B cell (primary cell): Measurements from ENCODE around the gene S100A16. TPM values are rescaled to one million over a fixed set of nuclear protein-coding genes. Genes with fewer than 3 reads are reported as not detected.

Experiments
- ATAC-seq: fragments of 200-7000 bp; cut with Tn5 transposase; one replicate; pipeline ENCODE4 v1.10.0; 2021; ENCODE audit warnings: low read depth, mild to moderate bottlenecking, moderate number of reproducible peaks, moderate library complexity
- CTCF ChIA-PET: fragments of 350-600 bp; sonication (Branson Sonifier 250); formaldehyde crosslinking; loops from one replicate; lab custom pipeline; 2021; ENCODE audit warnings: antibody characterized with exemption, inconsistent platforms; lab: Charles Lee
- POLR2A ChIA-PET: fragments of 350-600 bp; sonication (Branson Sonifier 250); formaldehyde crosslinking; loops from one replicate; lab custom pipeline; 2021; ENCODE audit warnings: antibody characterized with exemption; lab: Charles Lee
- DNase-seq: peaks from one replicate; pipeline ENCODE4 v3.0.0; 2013
- H2AFZ ChIP-seq: 2 replicates; pipeline ENCODE4 v1.6.1; 2012; ENCODE audit warnings: mild to moderate bottlenecking, low read depth, low read length; ENCODE audit not compliant: insufficient read depth, poor library complexity, severe bottlenecking
- H3K27ac ChIP-seq, 2 donors: 1 replicate in 1 of 2; 2 replicates in 1 of 2; pipeline ENCODE4 v1.5.1; 2012 to 2013; ENCODE audit warnings: low read length in 2 of 2, mild to moderate bottlenecking in 2 of 2, moderate library complexity in 1 of 2
- H3K27me3 ChIP-seq, 4 experiments: fragments of 200-600 bp in 1 of 4; sonication (generic) in 1 of 4; replicated peaks in 1 of 4; 1 replicate in 2 of 4; 2 replicates in 2 of 4; pipeline versions ENCODE4 v1.6.1 to v1.7.0; 2013 to 2016; ENCODE audit warnings: low read length in 3 of 4, mild to moderate bottlenecking in 2 of 4, mixed read lengths in 1 of 4, moderate library complexity in 1 of 4; ENCODE audit not compliant: insufficient read depth in 4 of 4, control insufficient read depth in 3 of 4; ENCODE audit errors: control extremely low read depth in 1 of 4
- H3K36me3 ChIP-seq, 2 experiments: replicated peaks in 1 of 2; 1 replicate in 1 of 2; 2 replicates in 1 of 2; pipeline versions ENCODE4 v1.6.1 to v1.7.1; 2013; ENCODE audit warnings: low read length in 1 of 2; ENCODE audit not compliant: insufficient read depth in 2 of 2, control insufficient read depth in 1 of 2; ENCODE audit errors: control extremely low read depth in 1 of 2, extremely low read depth in 1 of 2
- H3K4me1 ChIP-seq, 2 donors: fragments of 200-600 bp in 1 of 2; sonication (generic) in 1 of 2; 1 replicate in 1 of 2; 2 replicates in 1 of 2; pipeline versions ENCODE4 v1.5.1 to v1.6.1; 2013 to 2017; ENCODE audit warnings: low read length in 2 of 2; ENCODE audit not compliant: control insufficient read depth in 2 of 2, insufficient read depth in 2 of 2
- H3K4me2 ChIP-seq: replicated peaks from 2 replicates; pipeline ENCODE3; 2012; ENCODE audit warnings: mild to moderate bottlenecking, low read depth, low read length; ENCODE audit not compliant: poor library complexity, severe bottlenecking
- H3K4me3 ChIP-seq, 5 experiments: fragments of 200-600 bp in 1 of 5; sonication (generic) in 1 of 5; 1 replicate in 3 of 5; 2 replicates in 2 of 5; pipeline versions ENCODE4 v1.5.1 to v1.7.0; 2011 to 2016; ENCODE audit warnings: low read length in 4 of 5, mild to moderate bottlenecking in 4 of 5, low read depth in 2 of 5, control low read depth in 1 of 5, moderate library complexity in 1 of 5; ENCODE audit not compliant: insufficient read depth in 1 of 5; ENCODE audit errors: control extremely low read depth in 1 of 5, extremely low read depth in 1 of 5
- H3K79me2 ChIP-seq: fragments of 200-600 bp; sonication (generic); one replicate; pipeline ENCODE4 v1.6.0; 2016; ENCODE audit warnings: low read length; ENCODE audit not compliant: control insufficient read depth, insufficient read depth
- H3K9ac ChIP-seq: fragments of 200-600 bp; sonication (generic); 2 replicates; pipeline ENCODE4 v1.6.1; 2017; ENCODE audit warnings: mild to moderate bottlenecking, low read length, moderate library complexity
- H3K9me3 ChIP-seq, 3 donors: one replicate each; pipeline versions ENCODE4 v1.6.1 to v1.7.1; 2013; ENCODE audit warnings: low read length in 2 of 3; ENCODE audit not compliant: control insufficient read depth in 2 of 3, insufficient read depth in 1 of 3; ENCODE audit errors: control extremely low read depth in 1 of 3
- H4K20me1 ChIP-seq: 2 replicates; pipeline ENCODE4 v1.6.0; 2012; ENCODE audit warnings: mild to moderate bottlenecking, low read length; ENCODE audit not compliant: insufficient read depth, control insufficient read depth, poor library complexity, severe bottlenecking
- H3K27ac Mint-ChIP-seq: one replicate; pipeline ENCODE4 v1.8.0; 2021; ENCODE audit warnings: mixed read lengths
- H3K27me3 Mint-ChIP-seq: one replicate; pipeline ENCODE4 v1.8.0; 2021; ENCODE audit warnings: mixed read lengths
- H3K4me1 Mint-ChIP-seq: one replicate; pipeline ENCODE4 v1.8.0; 2021; ENCODE audit warnings: mixed read lengths
- H3K4me3 Mint-ChIP-seq: one replicate; pipeline ENCODE4 v1.8.0; 2021; ENCODE audit warnings: mixed read lengths
- H3K9me3 Mint-ChIP-seq: one replicate; pipeline ENCODE4 v1.8.0; 2022; ENCODE audit warnings: mixed read lengths; ENCODE audit not compliant: insufficient read depth
- EZH2 ChIP-seq: IDR thresholded peaks from 2 replicates; pipeline ENCODE4 v1.6.1; 2012; ENCODE audit warnings: borderline replicate concordance, low read depth, mild to moderate bottlenecking, moderate library complexity, low read length; ENCODE audit not compliant: insufficient read depth, poor library complexity, severe bottlenecking
- WGBS: methylation state at CpG from one replicate; pipeline ENCODE4 v1.1.5; 2013; ENCODE audit warnings: missing lambda C conversion rate; ENCODE audit not compliant: insufficient coverage; 5-methylcytosine and 5-hydroxymethylcytosine counted together
- intact Hi-C: fragments of 100-400 bp; cut with micrococcal nuclease; formaldehyde crosslinking; loops from one replicate; pipeline ENCODE4 v1.10.0; 2022
- polyA plus RNA-seq: library from polyadenylated mRNA; depleted of rRNA; stranded (reverse); fragments of >200 nt; gene quantifications from 2 replicates; pipeline ENCODE4 v1.2.3, GENCODE V29; 2012
- total RNA-seq, 2 donors: library from RNA; stranded (reverse); fragments of 120-200 nt in 1 of 2; gene quantifications; 1 replicate in 1 of 2; 2 replicates in 1 of 2; pipeline versions ENCODE4 v1.2.3 to v1.2.4, GENCODE V29; 2013 to 2022
- TF ChIP-seq, protein P1 (sequence below): fragments of 200-600 bp; IDR thresholded peaks from one replicate; pipeline ENCODE4 v1.8.0; 2022; ENCODE audit warnings: antibody characterized with exemption, mild to moderate bottlenecking

The S100A16 gene
- total and polyA plus RNA-seq, 2 donors (not counting 1 experiment from before 2014, with no cell fraction given): not detected

DNA sequence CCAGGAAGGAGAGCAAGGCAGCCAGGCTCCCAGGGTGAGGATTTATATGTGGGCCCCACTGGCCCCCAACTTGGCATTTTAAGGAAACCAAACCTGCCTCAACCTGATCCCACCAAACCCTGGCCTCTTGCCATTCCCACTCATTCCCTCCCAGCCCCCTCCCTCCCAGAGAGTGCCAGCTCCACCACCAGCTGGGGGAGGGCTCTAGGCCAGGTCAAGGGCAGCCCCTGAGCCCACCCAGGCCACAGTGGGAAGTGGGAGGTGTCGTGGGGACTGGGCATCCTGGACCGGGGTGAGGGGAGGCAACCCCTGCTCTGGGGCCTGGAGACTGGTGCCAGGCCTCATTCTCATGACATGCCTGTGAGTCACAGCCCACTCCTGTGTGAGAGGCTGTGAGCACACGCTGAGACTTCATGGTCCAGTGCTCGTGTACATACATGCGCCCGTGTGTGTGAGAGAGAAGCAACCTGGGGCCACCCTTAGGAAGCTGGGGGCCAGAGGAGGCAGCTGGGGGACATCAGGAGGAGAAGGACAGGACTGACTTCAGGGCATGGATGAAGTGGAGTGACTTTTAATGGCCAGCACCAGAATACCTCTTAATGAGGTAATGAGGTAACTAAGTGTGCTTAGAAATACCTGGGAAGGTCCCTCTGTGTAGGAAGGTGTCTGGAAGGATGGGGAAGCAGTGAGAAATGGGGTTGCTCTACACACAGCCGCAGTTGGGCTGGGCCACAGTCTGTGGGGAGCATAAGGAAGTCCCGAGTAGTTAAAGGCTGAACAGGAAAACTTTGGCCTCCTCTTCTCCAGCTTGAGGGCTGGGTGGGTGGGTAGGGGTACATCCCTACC is 47.2 kb downstream of the S100A16 start, which contains the start of gene S100A2:
Gene S100A2 (minus strand): TSS at position 316 of the 846 bp plus-strand sequence. CDS start 1,967 bp downstream, outside the sequence.
- H3K4me2 ChIP-seq: peak within 1 kb of the TSS; percentile 58
- peak; percentile 54 for DNase-seq
- CTCF ChIA-PET: interaction anchor here (0.6 to 2.8 kb wide), 11 partner anchors 15 to 420 kb away, joined by 3 to 36 read pairs (median 5); partner anchors contain the start of genes DENND4B, RAB13, S100A4 and S100A5

More for the DNA sequence above, 47.2 kb downstream of the S100A16 start, which contains the start of gene S100A2:
- Mint-ChIP-seq H3K27me3 (peaks cover 4% of the 10 kb centered on the region), H3K4me1 (peaks cover 28% of the 10 kb centered on the region), H3K4me3 (peak within 1 kb of the TSS; percentile 83), H3K9me3 (no peaks in the 10 kb centered on the region), H3K27ac (peak within 1 kb of the TSS; percentile 99)
- Histone ChIP-seq H3K79me2 (no peaks in the 10 kb centered on the region), H3K4me1 (peaks cover 12 to 28% of the 10 kb centered on the region in 2 donors), H3K27me3 (peaks cover 0 to 2% (median 0%) of the 10 kb centered on the region in 4 experiments), H4K20me1 (no peaks in the 10 kb centered on the region), H3K36me3 (no peaks in the 10 kb centered on the region), H3K9ac (peak within 1 kb of the TSS; percentile 29), H3K27ac (peak within 1 kb of the TSS; percentile 57 to 63), H3K4me3 (no peak within 1 kb of the TSS), H3K9me3 (no peaks in the 10 kb centered on the region), H2AFZ (peak within 1 kb of the TSS; percentile 72)
- no peak for TF ChIP-seq EZH2
- TF ChIP-seq, protein P1, sequence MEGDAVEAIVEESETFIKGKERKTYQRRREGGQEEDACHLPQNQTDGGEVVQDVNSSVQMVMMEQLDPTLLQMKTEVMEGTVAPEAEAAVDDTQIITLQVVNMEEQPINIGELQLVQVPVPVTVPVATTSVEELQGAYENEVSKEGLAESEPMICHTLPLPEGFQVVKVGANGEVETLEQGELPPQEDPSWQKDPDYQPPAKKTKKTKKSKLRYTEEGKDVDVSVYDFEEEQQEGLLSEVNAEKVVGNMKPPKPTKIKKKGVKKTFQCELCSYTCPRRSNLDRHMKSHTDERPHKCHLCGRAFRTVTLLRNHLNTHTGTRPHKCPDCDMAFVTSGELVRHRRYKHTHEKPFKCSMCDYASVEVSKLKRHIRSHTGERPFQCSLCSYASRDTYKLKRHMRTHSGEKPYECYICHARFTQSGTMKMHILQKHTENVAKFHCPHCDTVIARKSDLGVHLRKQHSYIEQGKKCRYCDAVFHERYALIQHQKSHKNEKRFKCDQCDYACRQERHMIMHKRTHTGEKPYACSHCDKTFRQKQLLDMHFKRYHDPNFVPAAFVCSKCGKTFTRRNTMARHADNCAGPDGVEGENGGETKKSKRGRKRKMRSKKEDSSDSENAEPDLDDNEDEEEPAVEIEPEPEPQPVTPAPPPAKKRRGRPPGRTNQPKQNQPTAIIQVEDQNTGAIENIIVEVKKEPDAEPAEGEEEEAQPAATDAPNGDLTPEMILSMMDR: no peak
- POLR2A ChIA-PET: interaction anchor here (0.5 to 1.9 kb wide), 9 partner anchors 11 to 218 kb away, joined by 3 to 8 read pairs (median 4); partner anchors contain the start of genes CHTOP, S100A5 and S100A6
- 37% methylated on average over 7 of the region's 8 CpGs for WGBS
- intact Hi-C loops: loop anchor here (2.0 kb wide), 1 partner anchor 21 kb away; the partner anchor contains the start of gene S100A4
- peak; percentile 71 for ATAC-seq
